GM19395 (cell line): ENCODE data around the gene LYG1.
"Not testable (repeated sequence)": the region's sequence is repeated elsewhere in the genome, so short reads cannot be mapped to it uniquely, and the experiment has no call there.

ENCODE experiments used
- ATAC-seq: cut with Tn5 transposase; IDR thresholded peaks from one replicate; pipeline ENCODE4 v1.9.1; 2021; ENCODE audit warnings: mild to moderate bottlenecking, moderate library complexity; ENCODE audit not compliant: unreplicated experiment

LYG1 gene

DNA sequence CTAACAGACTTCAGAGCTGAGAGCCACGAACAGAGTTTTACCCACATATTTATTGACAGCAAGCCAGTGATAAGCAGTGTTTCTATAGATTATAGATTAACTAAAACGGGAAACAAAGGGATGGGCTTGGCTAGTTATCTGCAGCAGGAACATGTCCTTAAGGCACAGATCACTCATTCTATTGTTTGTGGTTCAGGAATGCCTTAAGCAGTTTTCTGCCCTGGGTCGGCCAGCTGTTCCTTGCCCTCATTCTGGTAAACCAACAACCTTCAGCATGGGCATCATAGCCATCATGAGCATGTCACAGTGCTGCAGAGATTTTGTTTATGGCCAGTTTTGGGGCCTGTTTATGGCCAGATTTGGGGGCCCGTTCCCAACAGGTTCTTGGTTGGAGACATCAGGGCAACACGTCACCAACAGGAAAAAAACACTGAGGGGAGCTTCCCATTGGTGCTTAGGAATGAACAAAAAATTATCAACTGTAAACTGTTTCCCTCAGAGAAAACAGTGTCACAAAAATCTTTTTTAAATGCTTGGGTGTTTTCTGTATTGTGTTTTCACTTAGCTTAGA is 22.7 kb downstream of the LYG1 start:
- ATAC-seq, result not testable (repeated sequence)

DNA sequence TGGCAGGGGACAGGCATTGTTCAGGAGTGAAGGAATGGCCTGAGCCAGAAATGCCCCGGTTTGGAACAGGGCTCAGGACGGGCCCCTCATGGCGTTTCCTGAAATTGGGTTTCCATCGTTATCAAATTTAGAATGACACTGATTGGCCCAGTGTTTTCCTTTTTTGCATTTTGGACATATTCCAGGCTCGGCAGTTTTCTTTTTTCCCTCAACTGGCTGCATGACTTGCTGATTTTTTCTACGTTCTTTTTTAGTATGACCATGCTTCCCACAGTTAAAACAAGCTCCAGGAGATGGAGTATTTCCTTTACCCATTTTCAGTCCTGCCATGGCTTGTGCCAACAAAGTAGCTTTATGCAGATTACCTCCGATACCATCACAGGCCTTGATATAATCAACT is 25.1 kb downstream of the LYG1 start:
- ATAC-seq, result no peak

- no peak for ATAC-seq
Measured at GRCh38 chr2:99261242-99261641, 39.8 kb downstream of the LYG1 start.

GRCh38 chr2:99260184-99260583 is 40.8 kb downstream of the LYG1 start:
- ATAC-seq, result no peak

- ATAC-seq, result no peak
Measured at GRCh38 chr2:99259465-99259864, 41.5 kb downstream of the LYG1 start.

- ATAC-seq, result no peak
Measured at GRCh38 chr2:99256677-99257076, 44.3 kb downstream of the LYG1 start.

- no peak for ATAC-seq
Measured at GRCh38 chr2:99255491-99256318, 45.3 kb downstream of the LYG1 start, which contains the start of gene LYG2. Gene LYG2, minus strand, starts transcription at chr2:99255666. Its CDS starts 1,406 bp downstream, at chr2:99254260.

GRCh38 chr2:99249951-99250350 is 51.0 kb downstream of the LYG1 start:
- ATAC-seq, result no peak

- ATAC-seq, result no peak
Measured at GRCh38 chr2:99242151-99242550, 58.8 kb downstream of the LYG1 start.

- no peak for ATAC-seq
Measured at GRCh38 chr2:99240431-99240830, 60.6 kb downstream of the LYG1 start.

GRCh38 chr2:99238599-99238998 is 62.4 kb downstream of the LYG1 start:
- ATAC-seq, result no peak
